Ishikawa (cell line): Measurements from ENCODE around the gene FBXL19.

ENCODE experiments used
- CEBPB ChIP-seq: IDR thresholded peaks from 2 replicates; pipeline ENCODE4 v1.6.1; 2012
- CREB1 ChIP-seq: IDR thresholded peaks from 2 replicates; pipeline ENCODE4 v1.6.1; 2012; ENCODE audit warnings: low read depth
- EGR1 ChIP-seq: IDR thresholded peaks from 2 replicates; pipeline ENCODE4 v1.6.1; 2012
- EP300 ChIP-seq: IDR thresholded peaks from 2 replicates; pipeline ENCODE4 v1.6.1; 2012; ENCODE audit warnings: borderline replicate concordance
- FOXM1 ChIP-seq: IDR thresholded peaks from 2 replicates; pipeline ENCODE4 v1.6.1; 2012; ENCODE audit warnings: low read depth, borderline replicate concordance
- MAX ChIP-seq: IDR thresholded peaks from 2 replicates; pipeline ENCODE4 v1.6.1; 2012
- NFIC ChIP-seq: IDR thresholded peaks from 2 replicates; pipeline ENCODE4 v1.6.1; 2012
- RAD21 ChIP-seq: IDR thresholded peaks from 2 replicates; pipeline ENCODE4 v1.6.1; 2012; ENCODE audit warnings: low read depth
- REST ChIP-seq: IDR thresholded peaks from 2 replicates; pipeline ENCODE4 v1.6.1; 2012; ENCODE audit warnings: low read depth, mild to moderate bottlenecking
- TAF1 ChIP-seq: IDR thresholded peaks from 2 replicates; pipeline ENCODE4 v1.6.1; 2012; ENCODE audit warnings: low read depth, mild to moderate bottlenecking
- TCF12 ChIP-seq: IDR thresholded peaks from 2 replicates; pipeline ENCODE4 v1.6.1; 2012; ENCODE audit warnings: low read depth
- TEAD4 ChIP-seq: IDR thresholded peaks from 2 replicates; pipeline ENCODE4 v1.6.1; 2012
- USF1 ChIP-seq: IDR thresholded peaks from 2 replicates; pipeline ENCODE4 v1.6.1; 2012
- YY1 ChIP-seq: IDR thresholded peaks from 2 replicates; pipeline ENCODE4 v1.6.1; 2012; ENCODE audit warnings: low read depth
- ZBTB7A ChIP-seq: IDR thresholded peaks from 2 replicates; pipeline ENCODE4 v1.6.1; 2012; ENCODE audit warnings: low read depth

Gene FBXL19

GRCh38 chr16:30983289-30983889 lies 60.0 kb downstream of the FBXL19 start:
- TF ChIP-seq ZBTB7A (no peak), FOXM1 (no peak), YY1 (no peak), RAD21 (no peak), MAX (no peak), CREB1 (no peak), EP300 (no peak), TCF12 (no peak), CEBPB (no peak)

GRCh38 chr16:30983898-30984610 lies 60.7 kb downstream of the FBXL19 start:
- TF ChIP-seq MAX (no peak), NFIC (no peak), CEBPB (no peak), RAD21 (no peak), USF1 (no peak), ZBTB7A (no peak), TAF1 (no peak), YY1 (no peak), REST (no peak), CREB1 (no peak), EGR1 (no peak), TEAD4 (no peak), TCF12 (no peak), EP300 (no peak), FOXM1 (no peak)

- TF ChIP-seq ZBTB7A (peak; percentile 59), MAX (no peak), RAD21 (peak; percentile 78)
Observed at GRCh38 chr16:30984669-30985400, 61.5 kb downstream of the FBXL19 start, which contains the start of gene HSD3B7. Gene HSD3B7 (plus strand): TSS chr16:30985207. CDS start chr16:30985659, 452 bp downstream.

GRCh38 chr16:30985401-30986128 lies 62.2 kb downstream of the FBXL19 start:
- TF ChIP-seq TAF1, result no peak

GRCh38 chr16:30986129-30986991 lies 63.0 kb downstream of the FBXL19 start:
- TF ChIP-seq TAF1, result no peak
- TF ChIP-seq NFIC, result no peak
- no peak for TF ChIP-seq EP300
- no peak for TF ChIP-seq CREB1
- no peak for TF ChIP-seq FOXM1
- TF ChIP-seq USF1, result no peak
- TF ChIP-seq EGR1, result no peak
- no peak for TF ChIP-seq TEAD4
- no peak for TF ChIP-seq CEBPB
- no peak for TF ChIP-seq TCF12
- no peak for TF ChIP-seq MAX
- TF ChIP-seq RAD21, result no peak
- no peak for TF ChIP-seq YY1
- TF ChIP-seq ZBTB7A, result no peak
- TF ChIP-seq REST, result no peak
